ENCODE results near the gene TRIM47.

DNA sequence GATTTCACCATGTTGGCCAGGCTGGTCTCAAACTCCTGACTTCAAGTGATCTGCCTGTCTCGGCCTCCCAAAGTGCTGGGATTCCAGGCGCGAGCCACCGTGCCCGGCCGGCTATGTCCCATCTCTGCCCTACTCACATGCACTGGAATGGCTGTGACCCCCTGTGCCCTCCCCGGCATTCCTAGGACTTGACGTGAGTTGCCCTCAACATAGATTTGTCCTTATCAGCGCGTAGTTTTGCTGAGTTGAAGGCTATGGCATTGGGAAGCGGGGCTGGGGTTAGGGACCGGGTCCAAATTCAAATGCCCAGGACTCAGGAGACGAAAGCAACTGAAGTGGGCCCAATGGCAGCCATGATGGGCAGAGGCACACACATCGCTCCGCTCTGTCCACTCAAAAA lies 40.0 kb downstream of the TRIM47 start:
- TF ChIP-seq, protein P1, sequence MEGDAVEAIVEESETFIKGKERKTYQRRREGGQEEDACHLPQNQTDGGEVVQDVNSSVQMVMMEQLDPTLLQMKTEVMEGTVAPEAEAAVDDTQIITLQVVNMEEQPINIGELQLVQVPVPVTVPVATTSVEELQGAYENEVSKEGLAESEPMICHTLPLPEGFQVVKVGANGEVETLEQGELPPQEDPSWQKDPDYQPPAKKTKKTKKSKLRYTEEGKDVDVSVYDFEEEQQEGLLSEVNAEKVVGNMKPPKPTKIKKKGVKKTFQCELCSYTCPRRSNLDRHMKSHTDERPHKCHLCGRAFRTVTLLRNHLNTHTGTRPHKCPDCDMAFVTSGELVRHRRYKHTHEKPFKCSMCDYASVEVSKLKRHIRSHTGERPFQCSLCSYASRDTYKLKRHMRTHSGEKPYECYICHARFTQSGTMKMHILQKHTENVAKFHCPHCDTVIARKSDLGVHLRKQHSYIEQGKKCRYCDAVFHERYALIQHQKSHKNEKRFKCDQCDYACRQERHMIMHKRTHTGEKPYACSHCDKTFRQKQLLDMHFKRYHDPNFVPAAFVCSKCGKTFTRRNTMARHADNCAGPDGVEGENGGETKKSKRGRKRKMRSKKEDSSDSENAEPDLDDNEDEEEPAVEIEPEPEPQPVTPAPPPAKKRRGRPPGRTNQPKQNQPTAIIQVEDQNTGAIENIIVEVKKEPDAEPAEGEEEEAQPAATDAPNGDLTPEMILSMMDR (IDR thresholded peaks at IDR 0.05) = no peak
- no peak for TF ChIP-seq POLR2AphosphoS5 (IDR thresholded peaks at IDR 0.05)
- no peak for TF ChIP-seq POLR2A (IDR thresholded peaks at IDR 0.05)
